Measurements from ENCODE around the gene PCSK2. TPM values are rescaled to one million over a fixed set of nuclear protein-coding genes. Genes with fewer than 3 reads are reported as not detected.

The PCSK2 gene
- total RNA-seq, 1 donor from 2014 or later, result 11.5 TPM

DNA sequence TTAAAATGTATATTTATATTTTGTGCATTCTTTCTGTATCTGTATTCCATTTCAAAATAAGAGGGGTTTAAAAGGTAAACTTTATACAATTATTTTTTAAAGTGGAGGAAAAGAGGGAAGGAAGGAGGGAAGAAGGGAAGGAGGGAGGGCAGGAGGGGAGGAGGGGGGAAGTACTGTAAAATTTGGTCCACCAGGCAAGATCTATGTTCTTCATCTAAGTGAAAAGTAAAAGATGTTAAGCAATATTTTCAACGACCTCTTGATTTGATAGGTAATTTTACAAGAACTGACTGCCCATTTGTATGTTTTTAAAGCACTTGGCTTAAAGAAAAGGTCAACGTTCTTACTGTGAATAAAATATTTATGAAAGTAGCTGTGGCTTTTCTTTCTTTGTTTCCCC lies 29.8 kb upstream of the PCSK2 start:
- TF ChIP-seq CTCF (IDR thresholded peaks at IDR 0.05; ENCODE audit: unreplicated experiment), result no peak
- peaks cover 31% of the 10 kb centered on the region for H3K27me3 Mint-ChIP-seq
- H3K27ac Mint-ChIP-seq, result no peak overlapping the region
- no peak overlapping the region for H3K4me3 Mint-ChIP-seq (ENCODE audit: low read depth)
- H3K9me3 Mint-ChIP-seq (ENCODE audit: low read depth), result no peaks in the 10 kb centered on the region
- H3K4me1 Mint-ChIP-seq (ENCODE audit: low read depth), result no peaks in the 10 kb centered on the region
- no peaks in the 10 kb centered on the region for H3K36me3 Mint-ChIP-seq (ENCODE audit: insufficient read depth)
- no peak for DNase-seq (ENCODE audit: low spot score, unreplicated experiment)

DNA sequence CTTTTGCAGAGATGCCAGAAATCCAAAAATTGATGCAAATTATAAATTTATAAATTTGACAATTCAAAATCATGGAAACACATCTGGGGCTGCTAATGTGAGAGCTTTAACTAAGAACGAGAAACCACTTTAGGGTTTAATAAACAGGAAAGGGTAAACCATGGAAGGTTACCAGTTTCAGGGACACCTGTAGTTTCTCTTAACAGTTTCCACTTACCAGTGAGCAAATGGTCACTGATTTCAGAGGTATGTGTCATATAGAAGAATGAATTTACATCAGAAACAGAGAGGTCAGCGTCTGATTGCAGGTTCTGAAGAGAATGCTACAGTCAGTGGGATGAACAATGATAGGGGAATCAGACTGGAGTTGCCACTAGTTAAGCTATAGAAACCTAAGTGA lies 24.8 kb upstream of the PCSK2 start:
- no peak overlapping the region for H3K4me3 Mint-ChIP-seq (ENCODE audit: low read depth)
- H3K4me1 Mint-ChIP-seq (ENCODE audit: low read depth), result no peaks in the 10 kb centered on the region
- peaks cover 36% of the 10 kb centered on the region for H3K27me3 Mint-ChIP-seq
- H3K36me3 Mint-ChIP-seq (ENCODE audit: insufficient read depth), result no peaks in the 10 kb centered on the region
- TF ChIP-seq CTCF (IDR thresholded peaks at IDR 0.05; ENCODE audit: unreplicated experiment), result no peak
- no peak for DNase-seq (ENCODE audit: low spot score, unreplicated experiment)
- H3K9me3 Mint-ChIP-seq (ENCODE audit: low read depth), result no peaks in the 10 kb centered on the region
- H3K27ac Mint-ChIP-seq, result no peak overlapping the region

DNA sequence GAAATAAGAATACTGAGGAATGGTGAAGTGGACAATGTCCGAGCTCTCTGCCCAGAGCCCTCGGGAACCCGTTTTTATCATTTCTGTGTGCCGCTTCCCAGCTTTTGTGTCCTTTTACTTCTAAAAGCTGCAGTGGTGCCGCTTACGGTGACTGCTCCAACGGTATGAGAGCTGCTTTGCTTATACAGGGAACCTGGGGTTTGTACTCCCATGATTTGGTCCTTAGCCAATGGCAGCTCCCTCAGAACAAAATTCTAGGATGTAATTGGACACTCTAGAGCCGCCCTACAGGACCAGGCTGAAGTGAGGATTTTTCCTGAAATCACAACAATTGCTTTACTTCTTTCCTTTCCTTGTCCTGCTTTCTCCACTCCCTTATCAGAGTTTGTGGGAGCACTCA lies 24.2 kb upstream of the PCSK2 start:
- H3K4me1 Mint-ChIP-seq (ENCODE audit: low read depth), result no peaks in the 10 kb centered on the region
- H3K9me3 Mint-ChIP-seq (ENCODE audit: low read depth), result no peaks in the 10 kb centered on the region
- DNase-seq (ENCODE audit: low spot score, unreplicated experiment), result no peak
- H3K27ac Mint-ChIP-seq, result peak overlapping the region; percentile 8
- no peaks in the 10 kb centered on the region for H3K36me3 Mint-ChIP-seq (ENCODE audit: insufficient read depth)
- H3K4me3 Mint-ChIP-seq (ENCODE audit: low read depth), result no peak overlapping the region
- H3K27me3 Mint-ChIP-seq, result peaks cover 31% of the 10 kb centered on the region
- TF ChIP-seq CTCF (IDR thresholded peaks at IDR 0.05; ENCODE audit: unreplicated experiment), result no peak

GRCh38 chr20:17205084-17205813 lies 21.6 kb upstream of the PCSK2 start:
- H3K4me3 Mint-ChIP-seq (ENCODE audit: low read depth), result no peak overlapping the region

GRCh38 chr20:17210387-17210786 lies 16.5 kb upstream of the PCSK2 start:
- no peaks in the 10 kb centered on the region for H3K36me3 Mint-ChIP-seq (ENCODE audit: insufficient read depth)
- H3K4me1 Mint-ChIP-seq (ENCODE audit: low read depth), result no peaks in the 10 kb centered on the region
- no peak overlapping the region for H3K4me3 Mint-ChIP-seq (ENCODE audit: low read depth)
- peaks cover 15% of the 10 kb centered on the region for H3K27me3 Mint-ChIP-seq
- peaks cover 4% of the 10 kb centered on the region for H3K9me3 Mint-ChIP-seq (ENCODE audit: low read depth)
- H3K27ac Mint-ChIP-seq, result no peak overlapping the region
- no peak for TF ChIP-seq CTCF (IDR thresholded peaks at IDR 0.05; ENCODE audit: unreplicated experiment)
- no peak for DNase-seq (ENCODE audit: low spot score, unreplicated experiment)

More at GRCh38 chr20:17205084-17205813, 21.6 kb upstream of the PCSK2 start:
- Mint-ChIP-seq H3K27me3 (peaks cover 22% of the 10 kb centered on the region), H3K9me3 (ENCODE audit: low read depth) (no peaks in the 10 kb centered on the region), H3K36me3 (ENCODE audit: insufficient read depth) (no peaks in the 10 kb centered on the region), H3K4me1 (ENCODE audit: low read depth) (no peaks in the 10 kb centered on the region), H3K27ac (no peak overlapping the region)
- no peak for TF ChIP-seq CTCF (IDR thresholded peaks at IDR 0.05; ENCODE audit: unreplicated experiment)
- DNase-seq (ENCODE audit: low spot score, unreplicated experiment), result no peak

All from progenitor cell of endocrine pancreas (in vitro differentiated cells).